ENCODE measurements around the gene BAIAP2L1.

The BAIAP2L1 gene

GRCh38 chr7:98287486-98287959 lies 113.4 kb downstream of the BAIAP2L1 start:
- peak; percentile 34 for ATAC-seq
- H3K4me3 Mint-ChIP-seq: no peak overlapping the region

GRCh38 chr7:98286701-98287485 lies 114.0 kb downstream of the BAIAP2L1 start:
- H3K4me3 Mint-ChIP-seq: no peak overlapping the region
- ATAC-seq: no peak
- peaks cover 31% of the 10 kb centered on the region for H3K36me3 Mint-ChIP-seq
- no peaks in the 10 kb centered on the region for H3K27me3 Mint-ChIP-seq
- H3K27ac Mint-ChIP-seq: no peak overlapping the region
- H3K4me1 Mint-ChIP-seq: peaks cover 46% of the 10 kb centered on the region
- H3K9me3 Mint-ChIP-seq: no peaks in the 10 kb centered on the region

More at GRCh38 chr7:98287486-98287959, 113.4 kb downstream of the BAIAP2L1 start:
- peaks cover 35% of the 10 kb centered on the region for H3K36me3 Mint-ChIP-seq
- H3K4me1 Mint-ChIP-seq: peaks cover 40% of the 10 kb centered on the region
- H3K27ac Mint-ChIP-seq: no peak overlapping the region
- no peaks in the 10 kb centered on the region for H3K27me3 Mint-ChIP-seq
- no peaks in the 10 kb centered on the region for H3K9me3 Mint-ChIP-seq

GRCh38 chr7:98286093-98286539 lies 114.8 kb downstream of the BAIAP2L1 start:
- no peak overlapping the region for H3K4me3 Mint-ChIP-seq
- peaks cover 26% of the 10 kb centered on the region for H3K36me3 Mint-ChIP-seq
- H3K9me3 Mint-ChIP-seq: no peaks in the 10 kb centered on the region
- peaks cover 46% of the 10 kb centered on the region for H3K4me1 Mint-ChIP-seq
- H3K27me3 Mint-ChIP-seq: no peaks in the 10 kb centered on the region
- ATAC-seq: no peak
- no peak overlapping the region for H3K27ac Mint-ChIP-seq

GRCh38 chr7:98285157-98286092 lies 115.5 kb downstream of the BAIAP2L1 start:
- no peak overlapping the region for H3K27ac Mint-ChIP-seq
- no peak overlapping the region for H3K4me3 Mint-ChIP-seq
- ATAC-seq: no peak
- peaks cover 46% of the 10 kb centered on the region for H3K4me1 Mint-ChIP-seq
- H3K27me3 Mint-ChIP-seq: no peaks in the 10 kb centered on the region
- H3K36me3 Mint-ChIP-seq: peaks cover 26% of the 10 kb centered on the region
- no peaks in the 10 kb centered on the region for H3K9me3 Mint-ChIP-seq

- H3K9me3 Mint-ChIP-seq: no peaks in the 10 kb centered on the region
- peak overlapping the region; percentile 47 for H3K4me3 Mint-ChIP-seq
- peak overlapping the region; percentile 32 for H3K27ac Mint-ChIP-seq
- no peaks in the 10 kb centered on the region for H3K27me3 Mint-ChIP-seq
- H3K36me3 Mint-ChIP-seq: peaks cover 26% of the 10 kb centered on the region
- ATAC-seq: no peak
- H3K4me1 Mint-ChIP-seq: peaks cover 46% of the 10 kb centered on the region
Measured at GRCh38 chr7:98284335-98285036, 116.4 kb downstream of the BAIAP2L1 start.

- ATAC-seq: no peak
- Mint-ChIP-seq H3K4me3 (no peak overlapping the region), H3K27me3 (no peaks in the 10 kb centered on the region), H3K9me3 (no peaks in the 10 kb centered on the region), H3K36me3 (peaks cover 26% of the 10 kb centered on the region), H3K4me1 (peaks cover 46% of the 10 kb centered on the region), H3K27ac (peak overlapping the region; percentile 32)
Measured at GRCh38 chr7:98283887-98284222, 117.0 kb downstream of the BAIAP2L1 start.

GRCh38 chr7:98283127-98283886 lies 117.6 kb downstream of the BAIAP2L1 start:
- H3K36me3 Mint-ChIP-seq: peaks cover 26% of the 10 kb centered on the region
- H3K4me1 Mint-ChIP-seq: peaks cover 46% of the 10 kb centered on the region
- H3K27me3 Mint-ChIP-seq: no peaks in the 10 kb centered on the region
- H3K27ac Mint-ChIP-seq: peak overlapping the region; percentile 93
- ATAC-seq: no peak
- no peaks in the 10 kb centered on the region for H3K9me3 Mint-ChIP-seq
- peak overlapping the region; percentile 52 for H3K4me3 Mint-ChIP-seq

- Mint-ChIP-seq H3K27me3 (no peaks in the 10 kb centered on the region), H3K4me3 (peak overlapping the region; percentile 86), H3K27ac (peak overlapping the region; percentile 93), H3K4me1 (peaks cover 46% of the 10 kb centered on the region), H3K36me3 (peaks cover 26% of the 10 kb centered on the region), H3K9me3 (no peaks in the 10 kb centered on the region)
- no peak for ATAC-seq
Measured at GRCh38 chr7:98282703-98283102, 118.2 kb downstream of the BAIAP2L1 start.

GRCh38 chr7:98281757-98282606 lies 118.9 kb downstream of the BAIAP2L1 start:
- peak; percentile 56 for ATAC-seq
- peaks cover 40% of the 10 kb centered on the region for H3K4me1 Mint-ChIP-seq
- no peaks in the 10 kb centered on the region for H3K9me3 Mint-ChIP-seq
- peaks cover 20% of the 10 kb centered on the region for H3K36me3 Mint-ChIP-seq
- H3K27ac Mint-ChIP-seq: peak overlapping the region; percentile 93
- peak overlapping the region; percentile 86 for H3K4me3 Mint-ChIP-seq
- H3K27me3 Mint-ChIP-seq: no peaks in the 10 kb centered on the region

- H3K27me3 Mint-ChIP-seq: no peaks in the 10 kb centered on the region
Measured at GRCh38 chr7:98280791-98281756, 119.8 kb downstream of the BAIAP2L1 start, which contains the start of gene BRI3. Gene BRI3, plus strand, starts transcription at chr7:98281686. Its CDS starts 110 bp downstream, at chr7:98281796.

GRCh38 chr7:98280296-98280695 lies 120.6 kb downstream of the BAIAP2L1 start:
- Mint-ChIP-seq H3K4me1 (peaks cover 32% of the 10 kb centered on the region), H3K4me3 (peak overlapping the region; percentile 90), H3K27me3 (no peaks in the 10 kb centered on the region), H3K36me3 (peaks cover 19% of the 10 kb centered on the region), H3K27ac (peak overlapping the region; percentile 75), H3K9me3 (no peaks in the 10 kb centered on the region)
- no peak for ATAC-seq

More at GRCh38 chr7:98280791-98281756, 119.8 kb downstream of the BAIAP2L1 start, which contains the start of gene BRI3:
- H3K27ac Mint-ChIP-seq: peak within 1 kb of the TSS; percentile 93
- H3K9me3 Mint-ChIP-seq: no peaks in the 10 kb centered on the region
- peaks cover 19% of the 10 kb centered on the region for H3K36me3 Mint-ChIP-seq
- peaks cover 34% of the 10 kb centered on the region for H3K4me1 Mint-ChIP-seq
- H3K4me3 Mint-ChIP-seq: peak within 1 kb of the TSS; percentile 90
- ATAC-seq: peak; percentile 90

- ATAC-seq: no peak
- no peaks in the 10 kb centered on the region for H3K27me3 Mint-ChIP-seq
- peaks cover 11% of the 10 kb centered on the region for H3K36me3 Mint-ChIP-seq
- no peaks in the 10 kb centered on the region for H3K9me3 Mint-ChIP-seq
- H3K27ac Mint-ChIP-seq: no peak overlapping the region
- H3K4me3 Mint-ChIP-seq: no peak overlapping the region
- H3K4me1 Mint-ChIP-seq: peaks cover 21% of the 10 kb centered on the region
Measured at GRCh38 chr7:98278936-98279335, 122.0 kb downstream of the BAIAP2L1 start.
